NCI-H748 (cell line): ENCODE data around the gene IQGAP3.
"Not testable (repeated sequence)": the region's sequence is repeated elsewhere in the genome, so short reads cannot be mapped to it uniquely, and the experiment has no call there.

Experiments
- DNase-seq: peaks from one replicate; lab custom pipeline; 2025; ENCODE audit not compliant: unreplicated experiment; lab: John Stamatoyannopoulos, UW

The IQGAP3 gene, protein sequence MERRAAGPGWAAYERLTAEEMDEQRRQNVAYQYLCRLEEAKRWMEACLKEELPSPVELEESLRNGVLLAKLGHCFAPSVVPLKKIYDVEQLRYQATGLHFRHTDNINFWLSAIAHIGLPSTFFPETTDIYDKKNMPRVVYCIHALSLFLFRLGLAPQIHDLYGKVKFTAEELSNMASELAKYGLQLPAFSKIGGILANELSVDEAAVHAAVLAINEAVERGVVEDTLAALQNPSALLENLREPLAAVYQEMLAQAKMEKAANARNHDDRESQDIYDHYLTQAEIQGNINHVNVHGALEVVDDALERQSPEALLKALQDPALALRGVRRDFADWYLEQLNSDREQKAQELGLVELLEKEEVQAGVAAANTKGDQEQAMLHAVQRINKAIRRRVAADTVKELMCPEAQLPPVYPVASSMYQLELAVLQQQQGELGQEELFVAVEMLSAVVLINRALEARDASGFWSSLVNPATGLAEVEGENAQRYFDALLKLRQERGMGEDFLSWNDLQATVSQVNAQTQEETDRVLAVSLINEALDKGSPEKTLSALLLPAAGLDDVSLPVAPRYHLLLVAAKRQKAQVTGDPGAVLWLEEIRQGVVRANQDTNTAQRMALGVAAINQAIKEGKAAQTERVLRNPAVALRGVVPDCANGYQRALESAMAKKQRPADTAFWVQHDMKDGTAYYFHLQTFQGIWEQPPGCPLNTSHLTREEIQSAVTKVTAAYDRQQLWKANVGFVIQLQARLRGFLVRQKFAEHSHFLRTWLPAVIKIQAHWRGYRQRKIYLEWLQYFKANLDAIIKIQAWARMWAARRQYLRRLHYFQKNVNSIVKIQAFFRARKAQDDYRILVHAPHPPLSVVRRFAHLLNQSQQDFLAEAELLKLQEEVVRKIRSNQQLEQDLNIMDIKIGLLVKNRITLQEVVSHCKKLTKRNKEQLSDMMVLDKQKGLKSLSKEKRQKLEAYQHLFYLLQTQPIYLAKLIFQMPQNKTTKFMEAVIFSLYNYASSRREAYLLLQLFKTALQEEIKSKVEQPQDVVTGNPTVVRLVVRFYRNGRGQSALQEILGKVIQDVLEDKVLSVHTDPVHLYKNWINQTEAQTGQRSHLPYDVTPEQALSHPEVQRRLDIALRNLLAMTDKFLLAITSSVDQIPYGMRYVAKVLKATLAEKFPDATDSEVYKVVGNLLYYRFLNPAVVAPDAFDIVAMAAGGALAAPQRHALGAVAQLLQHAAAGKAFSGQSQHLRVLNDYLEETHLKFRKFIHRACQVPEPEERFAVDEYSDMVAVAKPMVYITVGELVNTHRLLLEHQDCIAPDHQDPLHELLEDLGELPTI (N-terminal part only)

DNA sequence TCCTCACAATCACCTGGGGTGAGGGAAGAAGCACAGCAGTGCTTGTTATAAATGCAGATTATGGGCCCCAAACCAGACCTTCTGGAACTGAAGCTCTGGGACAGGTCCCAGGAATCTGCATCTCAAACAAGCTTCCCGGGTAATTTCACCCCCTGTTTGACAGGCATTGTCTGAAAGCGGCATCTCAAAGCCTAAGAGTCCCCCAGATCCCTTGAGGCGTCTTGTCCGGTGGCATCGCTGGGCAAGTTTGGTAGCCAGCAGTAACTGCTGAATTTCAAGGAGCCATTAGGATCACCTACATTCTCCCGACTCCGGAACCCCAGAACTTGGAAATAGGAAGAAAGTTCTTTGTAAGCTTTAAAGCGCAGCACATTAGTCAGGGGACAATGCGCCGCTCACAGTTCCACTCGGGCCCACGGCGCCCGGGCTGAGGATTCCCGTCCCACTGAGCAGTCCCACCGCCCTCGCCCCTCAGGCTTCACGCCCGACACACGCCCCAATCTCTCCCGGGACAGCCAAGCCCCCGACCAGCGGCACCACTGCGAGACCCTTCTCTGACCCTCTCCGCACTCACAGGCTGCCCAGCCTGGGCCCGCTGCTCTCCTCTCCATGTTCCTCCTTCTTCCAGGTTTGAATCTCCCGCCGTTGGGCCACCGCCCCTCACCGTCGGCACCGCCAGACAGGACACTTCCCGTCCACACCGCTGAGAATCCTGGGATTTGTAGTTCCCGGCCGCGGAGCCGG lies at the start of gene IQGAP3:
TSS of gene IQGAP3 (minus strand) at position 647 of the 744 bp plus-strand sequence. CDS start at position 611, 36 bp downstream.
- peak; percentile 89 for DNase-seq

DNA sequence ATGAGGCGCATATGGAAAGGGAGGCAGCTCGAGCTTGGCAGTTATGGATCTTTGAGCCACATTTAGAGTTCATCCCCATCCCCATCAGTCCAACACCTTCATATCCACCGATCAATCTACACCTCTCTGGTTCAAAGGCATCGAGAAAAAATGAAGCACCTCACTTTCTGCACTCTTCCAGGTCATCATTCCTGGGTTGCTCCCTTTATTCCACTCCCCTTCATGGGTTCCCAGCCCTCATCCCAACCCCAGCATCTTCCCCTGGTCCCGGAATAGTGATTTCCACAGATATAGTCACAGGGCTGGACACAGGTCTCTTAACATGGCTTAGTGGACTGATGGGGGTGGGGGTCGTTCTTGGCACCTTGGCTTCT lies 47.2 kb upstream of the IQGAP3 start:
- DNase-seq, result no peak

DNA sequence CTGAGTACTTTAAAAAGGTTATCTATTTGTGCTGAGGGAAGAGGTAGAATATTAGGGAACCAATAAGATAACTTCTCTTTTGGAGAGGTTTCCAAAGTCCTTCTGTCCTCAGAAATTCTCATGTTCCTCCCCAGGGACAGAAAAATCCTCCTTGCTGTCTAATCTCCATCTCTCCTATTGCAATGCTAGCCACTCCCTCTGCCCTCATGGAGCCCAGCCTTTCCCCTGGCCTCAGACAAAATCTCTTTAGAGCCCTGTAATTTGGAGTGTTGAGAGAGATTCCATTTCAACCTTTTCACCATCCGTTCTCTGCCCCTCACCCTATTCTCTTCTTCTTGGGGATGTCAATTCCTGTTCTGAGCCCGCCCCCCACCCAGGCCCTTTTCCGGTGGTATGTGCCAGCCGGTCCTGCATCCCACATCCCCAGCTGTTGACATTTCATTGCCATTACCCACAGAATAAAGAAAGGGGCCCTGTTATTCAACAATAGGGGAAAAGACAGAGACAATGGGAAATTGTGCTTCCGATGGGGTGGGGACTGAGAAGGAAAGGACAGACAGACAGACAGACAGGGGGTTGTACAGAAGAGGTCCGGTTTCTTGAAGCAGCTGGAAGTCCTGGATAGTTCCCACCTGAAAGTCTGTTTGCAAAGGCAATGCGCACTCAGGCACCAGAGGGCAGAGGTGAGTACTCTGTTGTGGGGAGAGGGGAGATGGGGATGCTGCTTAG lies 46.7 kb upstream of the IQGAP3 start, which contains the start of gene HAPLN2:
TSS of gene HAPLN2 (plus strand) at position 563 of the 729 bp plus-strand sequence. CDS start 4,076 bp downstream, outside the sequence.
- peak; percentile 60 for DNase-seq

DNA sequence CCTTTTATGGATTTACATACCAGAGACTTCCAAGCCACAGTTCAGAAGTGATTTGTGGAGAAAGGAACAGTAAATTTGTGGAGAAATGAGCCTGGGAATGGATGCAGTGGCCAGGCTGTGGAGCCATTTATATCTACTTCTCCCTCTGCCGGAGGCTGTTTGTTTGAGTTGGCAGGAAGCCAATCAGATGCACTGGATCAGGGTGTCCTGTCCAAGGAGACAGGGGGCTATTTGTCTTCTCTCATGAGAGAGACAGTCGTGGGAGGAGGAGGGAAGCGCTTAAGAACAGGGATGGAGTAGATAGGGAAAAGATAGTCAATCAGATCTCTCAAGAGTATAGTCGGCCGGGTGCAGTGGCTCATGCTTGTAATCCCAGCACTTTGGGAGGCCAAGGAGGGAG lies 44.1 kb upstream of the IQGAP3 start:
- peak; percentile 86 for DNase-seq

DNA sequence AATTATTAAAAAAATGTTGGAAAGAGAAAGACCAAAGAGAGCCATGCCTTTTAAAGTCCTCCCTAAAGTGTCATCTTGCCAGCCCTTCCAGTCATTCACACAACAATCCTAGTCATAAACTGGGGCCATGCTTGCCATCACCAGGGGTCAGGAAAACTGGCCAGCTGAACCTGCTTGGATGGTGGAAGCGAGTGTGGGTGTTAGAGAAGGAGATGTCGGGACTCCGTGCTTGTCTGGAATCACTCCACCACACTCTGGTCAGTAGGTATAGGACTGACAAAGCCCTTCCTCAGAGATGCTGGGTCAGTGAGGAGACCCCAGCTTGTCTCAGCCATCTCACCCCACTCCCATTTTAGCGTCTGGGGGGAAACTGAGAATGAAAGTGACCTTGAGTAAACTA lies 43.6 kb upstream of the IQGAP3 start:
- no peak for DNase-seq

DNA sequence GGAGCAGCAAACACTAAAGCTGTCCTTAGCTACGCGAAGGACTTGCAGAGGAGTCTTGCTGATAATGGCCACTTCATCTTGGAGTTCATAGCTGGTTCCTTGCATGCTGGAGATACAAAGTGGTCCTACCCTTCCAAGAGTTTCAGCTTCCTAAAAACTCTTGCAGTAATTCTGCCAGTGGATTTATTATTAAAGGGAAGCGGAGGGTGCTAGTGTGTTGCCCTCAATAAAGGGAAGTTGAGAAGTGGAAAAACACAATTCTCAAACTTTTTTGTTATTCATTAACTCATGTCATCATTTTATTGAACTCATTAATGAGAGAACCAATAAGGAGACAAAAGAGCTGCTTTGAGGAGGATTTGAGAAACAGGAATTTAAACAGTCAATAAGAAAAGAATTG lies 40.3 kb upstream of the IQGAP3 start:
- no peak for DNase-seq

DNA sequence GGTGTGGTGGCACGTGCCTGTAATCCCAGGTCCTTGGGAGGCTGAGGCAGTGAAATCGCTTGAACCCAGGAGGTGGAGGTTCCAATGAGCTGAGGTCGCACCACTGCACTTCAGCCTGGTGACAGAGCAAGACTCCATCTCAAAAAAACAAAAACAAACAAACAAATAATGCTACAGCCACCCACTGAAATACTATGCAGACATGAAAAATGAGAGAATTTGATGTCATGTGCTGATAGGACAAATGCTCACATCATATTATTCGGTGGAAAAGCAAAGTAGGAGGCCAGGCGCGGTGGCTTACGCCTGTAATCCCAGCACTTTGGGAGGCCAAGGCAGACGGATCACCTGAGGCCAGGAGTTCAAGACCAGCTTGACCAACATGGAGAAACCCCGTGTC lies 37.7 kb upstream of the IQGAP3 start:
- not testable (repeated sequence) for DNase-seq

DNA sequence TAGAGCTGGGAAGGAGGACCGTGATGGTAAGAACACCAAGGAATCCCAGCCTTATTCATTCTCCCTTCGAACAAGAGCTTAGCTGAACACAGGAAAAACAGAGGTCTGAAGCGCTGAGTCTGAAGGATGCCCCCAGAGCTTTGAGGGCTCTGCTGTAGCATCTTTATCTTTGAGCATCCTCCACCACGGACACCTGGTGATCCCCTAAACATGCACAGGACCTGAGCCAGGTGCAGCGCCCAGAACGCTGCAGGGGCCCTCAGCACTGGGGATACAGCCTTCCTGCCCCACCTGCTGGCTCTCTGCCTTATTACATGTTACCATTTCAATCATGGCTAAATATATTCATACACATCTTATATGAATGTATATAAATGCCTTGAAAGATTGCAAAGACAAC lies 36.6 kb upstream of the IQGAP3 start:
- peak; percentile 70 for DNase-seq

DNA sequence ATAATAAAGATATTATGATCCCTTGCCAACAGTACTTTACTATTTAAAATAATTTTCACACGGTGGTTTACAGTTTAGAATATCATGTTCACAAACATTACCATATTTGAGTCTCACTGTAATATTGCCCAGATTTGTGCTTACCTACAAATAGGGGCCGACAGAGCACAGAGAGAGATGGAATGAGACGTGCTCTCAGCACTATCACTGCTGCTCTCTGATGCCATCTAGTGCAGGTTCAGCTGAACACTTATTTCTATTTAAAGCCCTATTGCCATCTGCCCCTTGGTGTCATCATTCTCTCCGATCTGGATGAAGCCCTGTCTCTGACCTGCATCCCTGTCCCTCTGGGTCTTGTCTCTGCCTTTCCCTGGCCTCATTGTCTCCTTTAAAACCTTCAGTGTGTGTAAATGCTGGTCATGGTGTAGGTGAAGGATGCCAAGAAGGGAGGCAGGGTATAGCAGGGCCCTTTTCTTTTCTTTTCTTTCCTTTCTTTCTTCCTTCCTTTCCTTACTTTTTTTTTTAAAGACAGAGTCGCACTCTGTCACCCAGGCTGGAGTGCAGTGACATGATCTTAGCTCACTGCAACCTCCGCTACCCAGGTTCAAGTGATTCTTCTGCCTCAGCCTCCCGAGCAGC lies 35.8 kb upstream of the IQGAP3 start:
- peak; percentile 82 for DNase-seq

DNA sequence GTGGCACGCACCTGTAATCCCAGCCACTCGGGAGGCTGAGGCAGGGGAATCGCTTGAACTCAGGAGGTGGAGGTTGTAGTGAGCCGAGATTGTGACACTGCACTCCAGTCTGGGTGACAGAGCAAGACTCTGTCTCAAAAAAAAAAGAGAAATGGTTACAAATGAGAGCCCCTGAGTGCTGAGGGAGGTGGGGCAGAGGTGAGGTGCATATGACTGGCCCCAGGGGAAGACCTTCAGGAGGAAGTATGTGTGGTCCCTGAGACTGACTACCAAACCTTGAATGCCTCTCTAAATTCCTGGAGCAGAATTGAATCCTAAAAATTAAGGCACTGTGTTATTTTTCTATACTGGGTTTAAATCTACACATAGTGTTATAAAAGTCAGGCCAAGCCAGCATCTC lies 35.0 kb upstream of the IQGAP3 start:
- DNase-seq, result not testable (repeated sequence)

DNA sequence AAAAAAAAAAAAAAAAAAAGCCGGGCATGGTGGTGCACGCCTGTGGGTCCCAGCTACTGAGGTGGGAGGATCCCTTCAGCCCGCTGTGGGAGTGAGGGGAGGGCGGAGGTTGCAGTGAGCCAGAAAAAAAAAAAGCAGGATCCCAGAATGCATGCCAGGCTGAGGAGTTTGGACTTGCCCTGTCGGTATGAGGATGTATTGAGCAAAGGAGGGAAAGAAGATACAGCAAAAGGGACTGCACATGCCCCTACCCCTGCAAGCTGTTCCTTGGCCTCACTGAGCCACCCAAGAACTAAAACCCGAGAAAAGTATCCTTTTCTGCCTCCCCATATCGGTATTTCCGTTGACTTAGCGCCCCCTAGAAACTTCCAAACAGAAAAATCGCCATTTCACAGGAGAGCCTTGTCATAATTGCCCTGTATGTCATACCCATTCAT lies 30.2 kb upstream of the IQGAP3 start:
- DNase-seq, result peak; percentile 40

DNA sequence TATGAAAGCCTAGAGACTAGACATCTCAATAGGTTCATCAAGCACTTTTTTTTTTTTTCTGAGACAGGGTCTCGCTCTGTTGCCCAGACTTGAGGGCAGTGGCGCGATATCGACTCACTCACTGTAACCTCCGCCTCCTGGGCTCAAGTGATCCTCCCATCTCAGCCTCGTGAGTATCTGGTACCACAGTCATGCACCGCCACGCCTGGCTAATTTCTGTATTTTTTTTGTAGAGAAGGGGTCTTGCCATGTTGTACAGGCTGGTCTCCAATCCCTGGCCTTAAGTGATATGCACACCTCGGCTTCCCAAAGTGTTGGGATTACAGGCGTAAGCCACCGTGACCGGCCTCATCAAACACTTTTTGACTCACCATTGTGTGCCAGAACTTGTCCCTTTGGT lies 29.5 kb upstream of the IQGAP3 start:
- peak; percentile 36 for DNase-seq

DNA sequence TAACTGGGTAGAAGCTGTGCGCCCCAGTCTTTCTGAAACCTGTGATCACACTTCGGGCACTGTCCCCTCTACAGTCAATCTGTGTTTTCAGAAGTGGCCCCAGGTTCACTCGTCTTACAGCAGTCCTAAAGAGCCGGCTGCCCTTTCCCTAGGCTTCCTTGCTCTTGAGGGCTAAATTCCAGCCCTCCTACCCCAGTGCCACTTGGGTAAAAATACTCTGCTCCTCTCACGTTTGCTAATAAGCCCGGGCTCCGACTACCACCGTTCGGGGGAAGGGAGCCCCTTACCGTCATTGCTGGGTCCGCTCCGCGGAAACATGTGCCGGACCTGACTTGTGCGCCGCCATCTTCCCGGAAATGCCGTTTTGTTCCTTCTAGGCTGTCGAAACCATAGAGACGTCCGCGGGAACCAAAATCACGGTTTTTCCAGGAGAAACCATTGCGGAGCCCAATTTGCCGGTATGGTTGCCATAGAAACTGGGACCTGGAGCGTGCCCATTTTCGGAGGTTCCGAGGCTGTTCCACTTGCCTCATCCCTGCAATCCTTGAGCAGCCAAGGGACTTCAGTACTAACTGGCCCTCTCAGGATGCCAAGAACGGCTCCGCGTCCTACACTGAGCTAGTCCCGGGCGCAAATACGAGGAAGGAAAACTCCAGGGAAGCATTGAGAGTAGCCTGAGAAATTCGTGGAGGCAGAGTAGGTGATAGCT lies 28.9 kb upstream of the IQGAP3 start, which contains the start of gene GPATCH4:
TSS of gene GPATCH4 (minus strand) at position 358 of the 709 bp plus-strand sequence.
- DNase-seq, result peak; percentile 83

DNA sequence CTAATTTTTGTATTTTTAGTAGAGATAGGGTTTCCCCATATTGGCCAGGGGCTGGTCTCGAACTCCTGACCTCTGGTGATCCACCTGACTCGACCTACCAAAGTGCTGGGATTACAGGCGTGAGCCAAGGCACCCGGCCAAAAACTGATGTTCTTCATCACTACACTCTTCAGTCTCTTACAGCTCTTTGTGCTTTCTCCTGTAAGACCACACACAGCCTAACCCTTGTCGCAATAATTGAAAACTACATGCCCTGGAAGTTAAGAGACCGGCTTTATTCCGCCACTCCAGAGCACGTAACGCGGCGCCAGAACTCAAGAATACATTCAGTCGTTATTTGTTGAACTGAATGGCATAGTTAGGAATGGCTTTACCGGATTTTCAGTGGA lies 28.4 kb upstream of the IQGAP3 start:
- DNase-seq, result no peak

DNA sequence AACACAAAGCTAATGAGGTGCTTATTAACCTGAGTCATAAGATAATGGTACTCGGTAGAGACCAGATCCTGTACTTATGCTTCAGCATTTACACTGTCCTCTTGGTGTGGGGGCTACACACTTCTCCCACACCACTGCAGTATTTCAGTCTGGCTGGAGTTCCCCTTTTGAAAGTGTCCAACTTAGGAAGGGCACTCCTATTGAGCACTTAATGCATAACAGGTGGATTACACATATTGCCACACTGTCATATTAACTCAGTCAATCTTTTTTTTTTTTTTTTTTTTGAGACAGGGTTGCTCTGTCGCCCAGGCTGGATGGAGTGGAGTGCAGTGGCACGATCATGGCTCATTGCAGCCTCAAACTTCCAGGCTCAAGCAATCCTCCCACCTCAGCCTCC lies 27.4 kb upstream of the IQGAP3 start:
- no peak for DNase-seq

DNA sequence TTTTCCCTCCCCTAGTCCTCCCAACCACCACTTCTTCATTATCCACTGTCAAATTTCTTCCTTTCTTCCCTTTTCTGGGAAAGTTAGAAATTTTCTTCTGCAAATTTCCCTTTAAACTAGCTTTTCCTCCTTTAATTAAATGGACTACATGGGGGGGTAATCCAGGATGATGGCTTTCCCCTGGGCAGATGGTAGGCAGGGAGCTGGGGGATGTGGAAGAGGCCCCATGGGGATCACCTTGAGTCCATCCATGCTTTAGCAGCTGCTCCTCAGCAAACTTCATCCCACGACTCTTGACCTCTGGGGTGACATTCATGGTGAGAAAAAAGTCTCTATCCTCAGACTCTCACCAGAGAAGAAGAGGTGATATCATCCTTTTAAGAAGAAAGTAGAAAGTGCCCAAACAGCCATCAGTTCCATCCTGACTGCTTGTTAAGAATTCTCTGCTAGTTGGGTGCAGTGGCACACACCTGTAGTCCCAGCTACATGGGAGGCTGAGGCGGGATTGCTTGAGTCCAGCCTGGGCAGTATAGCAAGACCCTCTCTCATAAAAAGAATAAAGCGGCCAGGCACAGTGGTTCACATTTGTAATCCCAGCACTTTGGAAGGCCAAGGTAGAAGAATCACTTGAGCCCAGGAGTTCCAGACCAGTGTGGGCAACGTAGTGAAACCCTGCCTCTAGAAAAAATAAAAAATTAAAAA lies 26.5 kb upstream of the IQGAP3 start:
- DNase-seq, result no peak

DNA sequence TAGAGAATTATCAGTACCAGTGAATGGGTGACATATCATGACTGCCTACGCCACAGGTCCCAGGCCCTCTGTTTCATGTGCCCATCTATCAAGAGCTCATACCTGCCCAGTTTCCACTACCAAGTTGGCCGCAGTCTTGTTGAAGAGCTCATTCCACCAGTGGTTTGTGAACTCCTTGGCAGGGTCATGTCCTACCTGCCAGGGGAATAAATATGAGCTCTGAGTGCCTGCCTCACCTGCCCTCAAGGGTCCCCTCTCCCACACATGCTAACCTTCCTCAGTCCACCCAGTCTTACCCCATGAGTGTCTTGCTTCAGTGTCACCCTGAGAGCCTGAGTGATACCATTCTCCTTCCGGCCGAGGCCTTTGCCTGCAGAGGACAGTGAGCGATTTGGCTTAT lies 25.8 kb upstream of the IQGAP3 start:
- no peak for DNase-seq

DNA sequence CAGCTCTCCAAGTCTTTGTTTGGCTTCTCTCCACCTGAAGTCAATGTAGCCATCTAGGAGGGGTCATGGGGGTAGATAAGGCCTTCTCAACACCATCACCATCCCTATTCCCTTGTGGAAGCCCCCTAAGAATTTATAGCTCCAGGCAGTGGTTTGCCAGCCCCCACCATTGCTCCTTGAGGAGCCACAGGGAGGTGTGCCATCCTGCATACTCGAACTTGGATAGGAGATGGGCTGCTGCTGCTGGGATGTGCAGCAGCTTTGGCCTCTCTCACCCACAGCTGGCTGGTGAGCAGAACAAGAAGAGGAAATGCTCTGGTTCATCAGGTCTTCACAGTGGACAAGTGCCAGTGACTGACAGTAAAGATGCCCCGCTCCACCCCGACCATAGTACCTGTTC lies 24.1 kb upstream of the IQGAP3 start:
- DNase-seq, result no peak
